GM18498 (cell line): Measurements from ENCODE around the gene CACNA1F.

ENCODE experiments used
- ATAC-seq: cut with Tn5 transposase; IDR thresholded peaks from one replicate; pipeline ENCODE4 v1.9.1; 2021; ENCODE audit warnings: mild to moderate bottlenecking, moderate library complexity; ENCODE audit not compliant: unreplicated experiment

The CACNA1F gene

DNA sequence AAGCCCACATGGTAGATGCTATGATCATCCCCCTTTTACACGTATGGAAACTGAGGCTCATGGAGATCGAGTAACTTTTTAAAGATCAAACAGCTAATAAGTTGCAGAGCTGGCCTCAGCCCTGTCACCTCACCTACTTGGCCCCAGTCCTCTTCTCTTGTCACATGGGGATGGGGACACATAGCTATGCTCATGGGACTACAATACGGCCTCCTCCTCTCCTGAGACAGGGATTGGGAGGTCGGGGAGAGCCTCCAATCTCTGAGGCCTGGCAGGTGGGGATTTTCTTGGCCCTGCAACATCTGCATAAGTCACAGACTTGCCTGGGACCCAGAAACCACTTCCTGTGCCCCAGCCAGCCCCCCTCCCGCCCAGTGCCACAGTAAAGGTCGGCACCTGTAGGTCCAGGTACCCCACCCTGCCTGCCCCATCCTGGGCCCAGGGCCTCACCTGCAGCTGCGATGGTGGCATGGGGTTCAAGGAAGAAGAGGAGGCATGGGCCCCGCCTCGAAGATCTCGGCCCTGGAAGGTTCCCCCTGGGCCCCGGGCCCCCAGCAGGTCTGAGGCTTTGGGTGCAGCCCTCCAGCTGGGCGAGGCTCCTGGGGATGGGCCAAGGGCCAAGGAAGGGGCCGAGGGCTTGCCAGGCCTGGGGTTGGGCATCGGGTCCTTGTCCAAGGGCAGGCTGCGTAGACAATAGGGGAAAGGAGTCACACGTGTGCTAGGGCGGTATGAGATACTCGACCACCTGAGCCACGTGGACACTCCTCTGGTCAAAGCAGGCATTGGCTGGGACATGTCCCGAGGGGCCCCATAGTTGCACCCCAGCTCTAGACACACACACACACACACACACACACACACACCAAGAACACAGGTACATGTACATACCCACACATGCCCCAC is 25.0 kb upstream of the CACNA1F start:
- no peak for ATAC-seq

DNA sequence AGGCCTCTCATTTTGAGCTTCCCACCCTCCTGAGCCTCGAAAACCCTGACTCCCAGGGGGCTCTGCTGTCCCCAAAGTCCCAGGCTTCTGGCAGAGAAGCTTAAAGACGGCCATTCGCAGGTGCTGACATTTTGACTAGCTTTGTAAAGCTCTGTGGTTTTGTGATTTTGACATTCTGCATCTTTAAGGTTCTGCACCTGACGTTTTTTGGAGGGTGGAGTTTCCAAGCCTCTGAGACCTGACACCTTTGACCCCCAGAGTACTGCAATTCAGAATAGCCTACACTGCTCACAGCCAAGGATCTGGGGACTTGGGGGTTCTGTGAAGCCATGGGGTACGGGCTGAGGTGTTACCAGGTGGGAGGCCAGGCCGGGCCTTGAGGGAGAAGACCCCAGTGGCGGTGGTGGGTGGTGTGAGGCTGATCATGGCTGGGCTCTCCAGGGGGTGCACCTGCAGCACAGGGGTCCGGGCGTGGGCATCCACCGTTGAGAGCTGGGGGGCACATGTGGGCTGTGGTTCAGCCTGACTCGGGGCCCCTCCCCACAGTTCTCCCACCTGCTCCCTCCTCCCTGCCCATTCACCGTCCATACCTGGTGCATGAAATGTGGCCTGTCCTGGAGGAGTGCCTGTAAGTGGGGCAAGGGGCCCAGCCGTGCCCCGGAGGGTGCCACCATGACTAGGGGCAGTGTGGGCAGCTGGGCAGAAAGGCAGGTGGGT is 24.1 kb upstream of the CACNA1F start:
- no peak for ATAC-seq

- ATAC-seq, result no peak
Observed at GRCh38 chrX:49256268-49256995, 23.3 kb upstream of the CACNA1F start.

- no peak for ATAC-seq
Observed at GRCh38 chrX:49254639-49255038, 21.5 kb upstream of the CACNA1F start.

GRCh38 chrX:49251325-49251724 is 18.2 kb upstream of the CACNA1F start:
- no peak for ATAC-seq

- ATAC-seq, result no peak
Observed at GRCh38 chrX:49250578-49250977, 17.4 kb upstream of the CACNA1F start.

DNA sequence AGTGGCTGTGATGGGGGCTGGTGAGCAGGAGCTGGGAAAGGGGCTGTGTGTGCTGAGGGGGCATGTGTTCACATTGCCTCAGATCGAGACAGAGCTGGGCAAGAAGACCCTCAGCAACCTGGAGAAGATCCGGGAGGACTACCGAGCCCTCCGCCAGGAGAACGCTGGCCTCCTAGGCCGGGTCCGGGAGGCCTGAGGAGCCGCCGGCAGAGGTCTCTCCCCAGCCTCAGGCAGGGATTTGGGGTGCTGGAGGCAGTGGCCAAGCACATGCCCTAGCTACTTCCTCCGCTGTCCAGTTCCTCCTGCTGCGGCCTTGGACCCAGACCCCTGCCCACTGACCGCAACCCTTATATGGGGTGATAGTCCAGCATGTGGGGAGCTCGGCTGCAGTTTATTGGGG is 16.9 kb upstream of the CACNA1F start:
- no peak for ATAC-seq

- ATAC-seq, result no peak
Observed at GRCh38 chrX:49249616-49250015, 16.5 kb upstream of the CACNA1F start.

- no peak for ATAC-seq
Observed at GRCh38 chrX:49249071-49249470, 15.9 kb upstream of the CACNA1F start.

- ATAC-seq, result no peak
Observed at GRCh38 chrX:49247916-49248811, 15.0 kb upstream of the CACNA1F start.

GRCh38 chrX:49247346-49247745 is 14.2 kb upstream of the CACNA1F start:
- ATAC-seq, result no peak

- no peak for ATAC-seq
Observed at GRCh38 chrX:49246541-49246940, 13.4 kb upstream of the CACNA1F start.

DNA sequence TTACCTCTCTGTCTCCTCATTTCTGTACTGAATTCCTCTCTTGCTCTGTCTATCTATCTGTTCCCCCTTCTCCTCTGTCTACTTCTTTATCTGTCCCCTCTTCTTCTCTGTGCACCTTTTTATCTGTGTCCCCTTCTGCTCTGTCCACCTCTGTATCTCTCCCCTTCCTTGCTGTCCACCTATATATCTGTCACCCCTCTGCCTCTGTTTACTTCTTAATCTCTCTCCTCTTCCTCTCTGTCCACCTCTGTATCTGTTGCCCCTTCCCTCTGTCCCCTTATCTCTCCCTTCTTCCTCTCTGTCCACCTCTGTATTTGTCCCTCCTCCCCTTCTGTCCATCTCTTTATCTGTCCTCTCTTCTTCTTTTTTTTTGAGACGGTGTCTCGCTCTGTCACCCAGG is 11.1 kb upstream of the CACNA1F start:
- ATAC-seq, result no peak

GRCh38 chrX:49243166-49243565 is 10.0 kb upstream of the CACNA1F start:
- no peak for ATAC-seq

DNA sequence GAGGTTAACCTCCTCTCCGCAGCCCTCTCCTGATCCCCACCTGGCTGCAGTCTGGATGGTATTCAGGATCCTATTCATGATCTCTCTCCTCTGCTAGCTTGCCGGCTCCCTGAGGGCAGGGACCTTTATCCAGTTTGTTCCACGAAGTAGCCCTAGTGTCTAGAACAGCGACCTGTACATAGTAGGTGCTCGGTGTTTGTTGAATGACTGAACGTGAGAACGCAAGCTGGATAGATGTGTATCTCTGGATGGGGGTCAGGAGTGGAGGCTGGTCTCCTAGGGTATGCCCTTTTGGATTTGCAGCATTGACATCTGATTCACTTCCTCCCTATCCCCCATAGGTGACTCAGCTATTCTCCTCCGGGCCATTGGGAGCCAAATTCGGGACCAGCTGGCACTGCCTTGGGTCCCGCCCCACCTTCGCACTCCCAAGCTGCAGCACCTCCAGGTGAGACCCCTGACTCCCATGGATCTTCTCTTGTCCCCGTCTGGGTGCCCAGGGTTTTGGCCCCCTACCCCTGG is 9.5 kb upstream of the CACNA1F start:
- ATAC-seq, result no peak

DNA sequence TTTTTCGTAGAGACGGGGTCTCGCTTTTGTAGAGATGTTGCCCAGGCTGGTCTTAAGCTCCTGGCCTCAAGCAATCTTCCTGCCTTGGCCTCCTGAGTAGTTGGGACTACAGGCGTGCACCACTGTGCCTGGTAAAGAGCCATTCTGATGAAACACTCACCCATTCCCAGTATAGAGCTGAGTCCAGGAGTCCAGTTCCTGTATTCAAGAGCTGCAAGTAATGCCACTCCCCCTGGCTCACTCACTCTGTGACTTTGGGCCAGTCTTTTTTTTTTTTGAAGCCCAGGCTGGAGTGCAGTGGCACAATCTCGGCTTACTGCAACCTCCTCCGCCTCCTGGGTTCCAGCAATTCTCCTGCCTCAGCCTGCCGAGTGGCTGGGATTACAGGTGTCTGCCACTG is 5.6 kb upstream of the CACNA1F start:
- ATAC-seq, result no peak

- no peak for ATAC-seq
Observed at GRCh38 chrX:49237060-49237459, 3.9 kb upstream of the CACNA1F start.

DNA sequence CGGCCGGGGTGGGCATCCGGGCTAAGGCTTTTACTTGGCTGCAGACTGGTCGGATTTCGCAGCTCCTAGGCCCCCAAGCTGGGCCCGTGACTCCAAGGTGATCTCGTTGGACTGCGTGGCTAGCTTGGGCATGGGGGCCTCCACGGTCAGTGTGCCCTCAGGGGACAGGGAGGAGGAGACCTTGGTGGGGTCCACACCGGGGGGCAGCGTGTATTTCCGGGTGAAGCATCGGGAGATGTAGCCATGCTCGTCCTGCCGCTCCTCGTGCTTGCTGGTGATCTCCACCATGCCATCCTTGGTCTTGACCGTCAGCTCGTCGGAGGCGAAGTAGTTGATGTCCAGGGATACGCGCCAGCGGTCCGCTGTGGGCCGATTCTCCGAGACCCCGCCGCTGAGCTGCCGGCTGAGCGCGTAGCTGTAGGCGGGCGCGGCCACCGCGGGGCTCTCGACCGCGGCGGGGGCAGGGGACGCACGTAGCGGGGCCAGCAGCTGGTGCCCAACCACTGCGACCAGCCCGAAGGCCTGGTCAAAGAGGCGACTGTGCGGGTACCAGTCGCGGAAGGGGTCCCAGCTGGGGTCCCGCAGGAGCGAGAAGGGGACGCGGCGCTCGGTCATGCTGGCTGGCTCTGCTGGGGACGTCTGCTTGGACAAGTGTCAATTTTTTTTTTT is 881 bp upstream of the CACNA1F start:
- no peak for ATAC-seq

- ATAC-seq, result no peak
Observed at GRCh38 chrX:49232525-49232924, 615 bp downstream of the CACNA1F start.
